ENCODE results near the gene ZBTB20.

DNA sequence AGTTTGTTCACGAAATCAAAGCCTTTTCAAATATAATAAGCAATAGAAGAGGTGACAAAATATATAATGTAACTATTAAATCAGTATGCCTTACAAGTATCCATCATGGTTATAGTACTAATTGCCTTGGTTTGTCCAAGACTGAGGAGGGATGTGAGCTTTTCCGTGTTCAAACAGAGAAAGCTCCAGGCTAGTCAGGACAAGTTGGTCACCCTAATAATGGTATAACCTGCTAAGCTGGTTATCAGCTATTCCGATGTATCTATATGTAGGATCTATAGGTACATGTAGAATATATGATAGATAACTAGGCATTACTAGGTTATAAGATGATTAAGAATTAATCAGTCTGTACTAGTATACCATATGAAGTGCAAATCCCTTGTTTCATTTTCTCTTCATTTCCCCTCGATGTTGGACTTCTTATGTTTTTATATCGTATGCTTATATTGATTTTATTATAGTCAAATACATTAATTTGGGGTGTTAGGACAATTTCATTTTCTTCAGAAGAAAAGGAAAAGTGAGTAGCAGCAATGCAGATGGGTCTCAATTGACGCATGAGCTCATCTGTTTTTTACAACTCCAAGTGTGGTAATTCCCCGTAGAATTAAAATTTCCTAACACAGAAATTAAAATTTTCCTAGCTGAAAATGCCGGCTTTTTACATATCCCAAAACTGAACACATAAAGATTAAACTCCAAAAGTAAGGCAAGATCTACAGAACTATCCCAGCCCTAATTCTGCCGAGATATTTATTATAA, 434.2 kb downstream of the ZBTB20 start:
- no peak for TF ChIP-seq CTCF (conservative IDR thresholded peaks at IDR 0.05 in 1 of 2, IDR thresholded peaks at IDR 0.05 in 1 of 2; ENCODE audit: low read depth in 1 of 2, low read length in 2 of 2)
- no peak for TF ChIP-seq EZH2 (IDR thresholded peaks at IDR 0.05; ENCODE audit: low read length, missing control alignments)
